HL-60 (cell line): ENCODE data around the gene PARD3.

Experiments used
- DNase-seq, 2 experiments: peaks; one replicate each; pipeline ENCODE4 v3.0.0-alpha.2; 2010 to 2020; ENCODE audit warnings: low read depth in 1 of 2, low spot score in 1 of 2
- H3K27ac ChIP-seq: fragments of 250-450 bp; sonication (Bioruptor Pico); replicated peaks from 2 replicates; pipeline ENCODE4 v1.5.1; 2020; ENCODE audit warnings: mild to moderate bottlenecking, moderate library complexity
- H3K27me3 ChIP-seq: fragments of 250-450 bp; sonication (Bioruptor Pico); 2 replicates; pipeline ENCODE4 v1.5.1; 2021; ENCODE audit warnings: mild to moderate bottlenecking, moderate library complexity; ENCODE audit not compliant: insufficient read depth, poor library complexity, severe bottlenecking
- H3K4me3 ChIP-seq: replicated peaks from 2 replicates; pipeline ENCODE4 v1.5.1; 2011; ENCODE audit warnings: mild to moderate bottlenecking, control low read depth, low read length; ENCODE audit not compliant: insufficient read depth
- CTCF ChIP-seq: IDR thresholded peaks from one replicate; pipeline ENCODE4 v1.5.1; 2011; ENCODE audit warnings: low read length, control low read depth, inconsistent platforms; ENCODE audit not compliant: insufficient read depth
- GABPA ChIP-seq: IDR thresholded peaks from 2 replicates; pipeline ENCODE4 v1.6.1; 2012; ENCODE audit warnings: low read depth
- POLR2AphosphoS5 ChIP-seq: IDR thresholded peaks from 2 replicates; pipeline ENCODE4 v1.6.1; 2012; ENCODE audit warnings: low read depth
- REST ChIP-seq: IDR thresholded peaks from 2 replicates; pipeline ENCODE4 v1.6.1; 2012; ENCODE audit warnings: low read depth; ENCODE audit not compliant: insufficient replicate concordance
- SPI1 ChIP-seq: IDR thresholded peaks from 2 replicates; pipeline ENCODE4 v1.6.1; 2012; ENCODE audit warnings: low read depth, mild to moderate bottlenecking, borderline replicate concordance

PARD3 gene

GRCh38 chr10:34778237-34778636, 36.9 kb downstream of the PARD3 start:
- H3K4me3 ChIP-seq = no peak overlapping the region
- H3K27me3 ChIP-seq = no peaks in the 10 kb centered on the region
- no peak for DNase-seq
- no peak for TF ChIP-seq CTCF
- H3K27ac ChIP-seq = no peak overlapping the region

GRCh38 chr10:34776090-34776690, 38.9 kb downstream of the PARD3 start:
- no peak overlapping the region for H3K4me3 ChIP-seq
- H3K27ac ChIP-seq = no peak overlapping the region
- TF ChIP-seq REST (no peak), CTCF (no peak), GABPA (no peak), SPI1 (no peak), POLR2AphosphoS5 (no peak)
- no peaks in the 10 kb centered on the region for H3K27me3 ChIP-seq
- no peak for DNase-seq

GRCh38 chr10:34775044-34775637, 40.0 kb downstream of the PARD3 start:
- H3K27ac ChIP-seq = no peak overlapping the region

More at GRCh38 chr10:34775044-34775637, 40.0 kb downstream of the PARD3 start:
- Histone ChIP-seq H3K4me3 (no peak overlapping the region), H3K27me3 (no peaks in the 10 kb centered on the region)
- no peak for DNase-seq
- no peak for TF ChIP-seq REST
